Stimulated activated CD4-positive, alpha-beta T cell treated with anti-CD3 and anti-CD28 coated beads, TNF-alpha, amount 100 ng/mL, for 4 hours (primary cell): ENCODE measurements around the gene SMIM1.
A peak's percentile ranks its signal among the peaks of the same experiment; 100 is the strongest.
"Not testable (repeated sequence)": the region's sequence is repeated elsewhere in the genome, so short reads cannot be mapped to it uniquely, and the experiment has no call there.

ENCODE experiments used
- DNase-seq, 3 experiments: peaks; one replicate each; pipeline ENCODE4 v3.0.0-alpha.2; 2020; ENCODE audit warnings: low read depth in 3 of 3

SMIM1 gene

DNA sequence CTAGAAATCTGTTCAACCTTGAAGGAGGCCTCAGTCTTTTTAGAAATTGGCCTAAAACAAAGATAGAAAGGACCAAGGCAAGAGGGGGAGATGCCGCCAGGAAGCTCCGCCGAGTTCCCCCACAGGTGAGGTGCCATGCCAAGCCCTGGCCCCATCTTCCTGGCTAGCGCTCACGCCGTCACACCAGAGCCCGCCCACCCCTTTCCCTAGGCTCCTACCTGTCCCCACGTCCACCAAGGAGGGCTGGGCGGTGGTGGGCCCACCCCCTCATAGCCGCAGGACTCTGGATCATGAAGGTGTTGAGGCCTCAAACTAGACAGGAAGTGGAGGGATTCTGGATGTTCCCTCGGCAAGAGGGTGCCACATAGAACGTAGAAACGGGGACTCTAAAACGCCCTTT lies 35.8 kb upstream of the SMIM1 start:
- DNase-seq, result no peak

DNA sequence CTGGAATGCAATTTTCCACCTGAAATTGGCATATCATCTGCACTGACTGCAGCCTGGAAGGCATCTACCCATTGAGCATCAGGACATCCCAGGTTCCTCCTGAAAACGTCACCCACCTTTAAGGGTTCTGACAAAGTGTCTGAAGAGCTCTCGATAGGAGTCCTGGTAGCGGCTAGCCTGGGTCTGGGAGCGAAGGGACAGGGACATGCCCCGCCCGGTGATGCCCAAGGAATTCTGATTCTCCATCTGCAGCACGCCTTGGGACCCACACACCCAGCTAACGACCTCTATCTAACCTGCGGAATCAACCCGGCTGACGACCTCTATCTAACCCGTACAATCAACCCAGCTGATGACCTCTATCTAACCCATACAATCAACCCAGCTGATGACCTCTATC lies 33.6 kb upstream of the SMIM1 start:
- DNase-seq, result no peak

GRCh38 chr1:3740042-3740441 lies 32.5 kb upstream of the SMIM1 start:
- DNase-seq, result no peak

DNA sequence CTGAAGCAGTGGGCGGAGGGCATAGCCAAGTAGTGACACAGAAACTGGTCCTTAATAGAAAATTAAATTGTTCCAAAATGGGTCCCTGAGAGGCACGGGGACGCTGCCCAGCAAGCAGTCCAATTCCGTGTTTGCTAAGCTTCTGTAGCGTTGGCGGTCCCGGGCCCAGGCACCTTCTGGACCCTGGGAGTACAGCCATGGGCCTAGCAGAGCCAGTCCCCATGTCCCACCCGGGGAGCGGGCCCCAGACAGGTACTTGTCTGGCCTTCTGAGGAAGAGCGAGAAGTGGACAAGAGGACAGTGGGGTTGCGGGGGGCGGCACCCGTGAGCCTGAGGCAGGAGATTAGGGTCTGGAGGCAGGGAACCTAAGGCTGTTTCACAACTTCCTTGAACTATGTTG lies 31.8 kb upstream of the SMIM1 start:
- no peak for DNase-seq

- no peak for DNase-seq
These were observed 30.7 kb upstream of the SMIM1 start for GRCh38 chr1:3741566-3742438.

GRCh38 chr1:3742439-3743298 lies 29.9 kb upstream of the SMIM1 start:
- no peak for DNase-seq

- no peak for DNase-seq
These were observed 29.1 kb upstream of the SMIM1 start for GRCh38 chr1:3743421-3743820.

GRCh38 chr1:3743826-3744225 lies 28.7 kb upstream of the SMIM1 start:
- DNase-seq, result no peak

DNA sequence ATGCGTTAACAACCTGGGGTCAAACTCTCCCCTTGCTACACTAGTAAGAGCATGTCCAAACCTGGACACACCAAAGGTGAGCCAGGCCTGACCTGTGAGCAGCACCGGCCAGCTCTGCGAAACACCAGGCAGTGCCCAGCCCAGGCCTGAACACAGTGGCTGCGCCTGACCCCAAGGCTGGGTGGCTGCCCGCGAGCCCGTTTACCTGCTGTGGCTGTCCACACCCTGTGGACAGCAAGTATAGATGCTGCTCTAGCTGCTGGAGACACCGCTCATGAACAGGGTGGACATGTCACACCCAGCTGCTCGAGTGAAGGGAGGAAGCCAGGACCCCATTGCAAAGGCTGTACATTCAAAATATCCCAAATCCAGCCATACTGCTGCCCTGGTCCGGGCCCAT lies 27.9 kb upstream of the SMIM1 start:
- DNase-seq, result no peak

DNA sequence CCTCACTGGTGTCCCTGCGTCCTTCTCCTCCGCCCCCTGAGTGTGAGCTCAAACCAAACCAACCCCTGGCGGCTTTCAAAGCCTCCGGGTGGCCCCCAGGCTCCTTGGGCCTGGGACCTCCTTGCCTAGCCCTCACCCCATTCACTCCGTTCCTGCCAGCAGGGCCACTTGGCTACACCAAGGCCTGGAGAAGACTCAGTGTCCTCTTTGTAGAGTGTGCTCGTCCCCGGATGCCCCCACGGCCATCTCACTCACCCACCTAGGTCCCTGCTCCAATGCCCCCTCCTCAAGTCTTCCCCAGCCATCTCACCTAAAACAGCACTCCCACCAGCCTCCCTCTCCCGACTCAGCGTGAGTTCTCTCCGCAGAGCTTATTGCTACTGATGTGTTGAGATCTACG lies 27.5 kb upstream of the SMIM1 start:
- no peak for DNase-seq

DNA sequence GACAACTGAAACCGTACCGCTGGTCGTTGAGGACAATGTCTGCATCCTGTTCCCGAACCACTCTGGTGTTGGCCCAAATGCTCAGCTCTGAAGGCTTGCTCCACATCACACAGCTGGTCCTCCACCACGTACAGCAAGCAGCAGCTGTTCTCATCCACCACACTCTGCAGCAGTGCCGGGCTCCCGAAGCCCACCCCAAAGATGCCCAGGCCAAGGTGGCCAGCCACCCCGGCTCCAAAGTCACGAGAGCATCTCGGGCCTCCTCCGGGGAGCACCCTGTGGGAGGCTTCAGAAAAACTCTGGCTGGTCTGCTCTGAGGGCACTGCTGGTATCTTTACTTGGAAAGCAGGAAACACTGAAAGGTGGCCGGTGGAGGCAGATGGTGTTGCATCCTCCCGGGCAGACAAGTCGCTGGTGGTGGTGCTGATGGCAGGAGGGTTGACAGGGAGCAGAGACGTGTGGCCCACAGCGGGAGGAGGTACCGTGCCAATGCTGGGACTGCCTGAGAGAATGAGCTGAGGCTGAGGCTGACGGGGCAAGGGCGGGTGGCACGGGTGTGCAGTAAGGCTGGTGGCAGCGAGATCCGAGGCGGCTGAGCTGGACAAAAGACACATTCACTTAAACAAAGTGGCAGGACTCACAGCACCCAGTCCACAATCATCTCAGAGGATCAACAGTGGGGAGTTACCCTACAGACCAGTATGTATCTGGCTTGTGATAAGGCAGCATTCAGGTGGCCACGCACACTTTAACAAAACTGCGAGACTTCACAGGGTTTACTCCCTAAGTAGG lies 26.8 kb upstream of the SMIM1 start:
- DNase-seq, result no peak

DNA sequence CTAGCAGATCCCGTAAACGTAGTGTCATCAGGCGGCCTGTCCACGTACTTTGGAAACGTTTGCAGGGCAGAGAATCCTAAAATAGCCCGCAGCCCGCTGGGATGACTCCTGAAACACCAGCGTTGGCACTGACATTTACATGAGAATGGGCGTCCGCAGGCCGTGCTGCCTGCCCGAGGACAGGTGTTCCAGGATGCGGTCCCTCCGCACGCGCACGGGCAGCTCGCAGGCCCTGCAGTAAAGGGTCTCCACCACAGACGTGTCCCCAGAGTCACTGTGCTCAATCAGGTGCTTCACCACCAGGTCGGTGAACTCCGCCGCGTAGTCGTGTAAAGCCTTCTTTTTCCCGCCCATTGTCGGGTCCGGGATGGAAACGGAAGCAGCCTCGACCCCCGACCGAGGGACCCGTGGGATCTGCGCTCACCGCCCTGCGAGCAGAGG lies 26.1 kb upstream of the SMIM1 start:
- DNase-seq, result no peak

GRCh38 chr1:3746830-3747521 lies 25.6 kb upstream of the SMIM1 start:
- peak; percentile 77 to 83 (median 78) for DNase-seq

- DNase-seq, result no peak
These were observed 25.1 kb upstream of the SMIM1 start for GRCh38 chr1:3747522-3747848.

- DNase-seq, result no peak
These were observed 24.6 kb upstream of the SMIM1 start for GRCh38 chr1:3747903-3748302.

DNA sequence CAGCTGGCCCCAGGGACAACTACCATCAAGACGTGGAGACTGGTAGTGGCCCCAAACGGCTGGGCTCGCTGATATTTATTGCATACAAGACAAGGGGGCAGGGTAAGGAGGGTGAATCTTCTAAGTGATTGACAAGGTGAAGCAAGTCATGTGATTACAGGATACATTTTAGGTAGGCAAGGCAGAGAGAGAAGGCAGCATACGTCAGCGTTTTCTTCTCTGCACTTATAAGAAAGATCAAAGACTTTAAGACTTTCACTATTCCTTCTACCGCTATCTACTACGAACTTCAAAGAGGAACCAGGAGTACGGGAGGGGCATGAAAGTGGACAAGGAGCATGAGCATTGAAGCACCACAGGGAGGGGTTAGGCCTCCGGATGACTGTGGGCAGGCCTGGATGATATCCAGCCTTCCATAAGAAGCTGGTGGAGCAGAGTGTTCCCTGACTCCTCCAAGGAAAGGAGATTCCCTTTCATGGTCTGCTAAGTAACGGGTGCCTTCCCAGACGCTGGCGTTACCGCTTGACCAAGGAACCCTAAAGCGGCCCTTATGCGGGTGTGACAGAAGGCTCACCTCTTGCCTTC lies 24.1 kb upstream of the SMIM1 start:
- DNase-seq, result not testable (repeated sequence)

GRCh38 chr1:3749512-3749911 lies 23.0 kb upstream of the SMIM1 start:
- no peak for DNase-seq

- no peak for DNase-seq
These were observed 21.8 kb upstream of the SMIM1 start for GRCh38 chr1:3750741-3751140.

GRCh38 chr1:3752400-3752945 lies 20.1 kb upstream of the SMIM1 start, which contains the start of gene CCDC27:
CCDC27 (plus strand) TSS chr1:3752450; CDS start chr1:3752482, 32 bp downstream.
- no peak for DNase-seq

DNA sequence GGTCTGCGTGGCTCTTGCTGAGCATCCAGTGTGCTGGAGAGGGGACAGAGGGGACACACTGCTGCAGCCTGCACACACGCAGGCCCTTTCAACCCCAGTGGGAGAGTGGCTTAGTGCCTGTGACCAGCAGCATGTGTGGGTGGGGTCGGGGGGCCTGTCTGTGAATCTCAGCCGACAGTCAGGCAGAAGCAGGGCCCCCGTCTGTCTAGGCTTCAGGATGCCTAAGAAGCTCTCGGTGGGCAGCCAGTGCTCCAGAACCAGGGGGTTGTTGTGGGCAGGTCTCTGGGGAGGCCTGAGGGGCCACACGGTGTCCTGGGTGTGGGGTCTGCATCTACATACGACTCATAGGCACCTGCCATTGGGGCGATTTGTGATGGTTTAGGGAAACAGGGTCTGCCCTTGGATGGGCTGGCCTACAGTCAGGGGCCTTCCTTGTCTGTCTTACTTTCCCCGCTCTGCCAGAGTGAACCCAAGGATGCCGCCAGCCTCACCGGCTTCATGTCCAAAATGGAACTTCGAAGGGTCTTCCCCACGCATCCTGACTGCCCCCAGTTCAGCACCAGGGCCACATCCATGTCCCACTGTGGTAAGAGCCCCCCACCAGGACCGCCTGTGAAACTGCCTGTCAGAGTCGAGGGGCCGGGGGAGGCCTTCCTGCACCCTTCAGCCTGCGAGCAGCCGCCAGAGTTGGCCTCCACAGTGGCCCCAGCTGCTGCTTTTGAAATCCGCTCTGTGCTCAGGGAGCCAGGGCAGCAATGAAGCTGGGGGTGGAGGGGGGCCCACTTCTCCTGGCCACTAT lies 18.7 kb upstream of the SMIM1 start:
- DNase-seq, result no peak
